GM21447 (cell line): ENCODE measurements around the gene CACNA1H.

Experiments
- ATAC-seq: cut with Tn5 transposase; IDR thresholded peaks from one replicate; pipeline ENCODE4 v1.9.1; 2021; ENCODE audit not compliant: unreplicated experiment

The CACNA1H gene

GRCh38 chr16:1141716-1142115 is 11.2 kb upstream of the CACNA1H start:
- ATAC-seq: no peak

DNA sequence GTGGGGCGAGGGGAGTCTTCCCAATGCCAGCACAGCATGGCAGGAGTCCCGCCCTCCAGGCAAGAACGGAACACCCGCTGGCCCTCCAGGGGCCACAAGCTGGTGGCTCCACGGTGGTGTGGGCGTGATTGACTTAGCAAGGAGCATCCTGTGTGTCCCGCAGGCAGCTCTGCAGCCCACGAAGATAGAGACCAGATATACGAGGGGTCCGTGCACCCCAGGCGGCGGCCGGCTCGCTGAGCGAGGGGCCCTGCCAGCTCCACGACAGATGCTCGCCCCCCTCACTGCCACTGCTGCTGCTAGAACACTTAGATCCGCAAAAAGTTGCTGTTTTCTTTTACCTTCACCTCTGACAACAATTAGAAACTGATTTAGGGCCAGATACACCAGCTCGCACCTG is 10.0 kb upstream of the CACNA1H start:
- no peak for ATAC-seq

DNA sequence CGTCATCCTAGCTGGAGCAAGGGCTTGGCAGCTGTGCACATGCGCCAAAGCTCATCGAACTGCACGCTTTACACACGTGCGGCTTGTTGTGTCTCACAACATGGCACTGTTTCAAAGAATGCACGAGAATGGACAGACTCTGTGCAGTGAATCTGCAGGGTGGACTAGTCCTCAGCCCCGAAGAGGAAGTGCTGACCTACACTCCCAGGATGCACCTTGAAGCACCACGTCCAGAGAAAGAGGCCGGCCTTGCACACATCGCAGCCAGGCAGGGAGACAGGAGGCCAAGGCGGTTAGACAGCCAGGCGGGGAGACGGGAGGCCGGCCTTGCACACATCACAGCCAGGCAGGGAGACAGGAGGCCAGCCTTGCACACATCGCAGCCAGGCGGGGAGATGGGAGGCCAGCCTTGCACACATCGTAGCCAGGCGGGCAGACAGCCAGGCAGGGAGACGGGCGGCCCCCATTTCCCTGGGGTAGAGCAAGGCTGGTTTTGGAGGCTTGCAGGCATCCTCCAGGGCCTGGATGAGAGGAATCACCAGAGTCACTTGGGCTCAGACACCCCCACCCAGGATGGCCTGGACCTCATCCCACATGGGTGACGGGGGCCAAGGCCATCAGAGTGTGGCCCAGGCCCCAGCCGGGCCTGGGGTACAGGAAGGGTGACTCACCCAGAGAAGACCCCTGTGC is 9.0 kb upstream of the CACNA1H start:
- no peak for ATAC-seq

DNA sequence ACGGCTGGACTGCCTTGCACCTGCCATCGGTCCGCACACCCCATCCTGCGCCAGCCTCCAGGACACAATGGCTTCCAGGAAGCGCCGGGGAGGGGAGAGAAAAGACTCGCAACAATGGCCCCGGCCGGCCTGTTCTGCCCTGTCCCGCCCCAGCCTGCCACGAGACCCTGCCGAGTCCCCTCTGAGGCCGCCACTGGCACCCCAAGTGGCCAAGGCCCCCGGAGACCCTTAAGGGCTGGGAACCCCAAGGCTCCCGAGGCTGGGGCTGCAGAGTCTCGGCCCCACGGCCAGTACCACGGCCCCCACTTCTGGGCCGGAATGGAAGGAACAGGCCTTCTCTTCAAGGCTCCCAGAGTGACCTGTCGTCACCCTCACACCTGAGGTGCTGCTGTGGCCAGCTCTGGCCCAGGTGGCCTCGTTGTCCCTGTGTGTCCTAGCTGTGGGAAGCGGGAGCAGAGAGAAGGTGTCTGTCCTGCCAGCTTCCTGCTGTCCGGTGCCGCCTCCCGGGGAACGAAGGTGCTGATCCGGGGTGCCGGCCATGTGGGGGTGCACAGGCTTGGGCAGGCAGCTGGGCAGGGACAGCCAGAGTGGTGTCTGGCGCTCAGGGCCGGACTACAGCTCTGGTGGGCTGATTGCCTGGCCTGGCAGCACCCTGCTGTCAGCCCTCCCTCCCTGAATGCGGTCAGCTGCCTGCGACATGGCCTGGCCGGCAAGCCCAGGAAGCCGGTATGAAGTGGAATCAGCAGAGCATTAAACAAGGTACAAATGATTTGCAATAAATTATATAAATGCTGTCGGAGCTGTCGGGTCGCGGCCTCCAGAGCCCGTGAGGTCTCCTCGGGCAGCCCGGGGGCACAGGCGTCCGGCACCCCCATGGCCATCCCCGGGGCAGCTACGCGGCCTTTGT is 8.2 kb upstream of the CACNA1H start:
- ATAC-seq: no peak

- no peak for ATAC-seq
These were observed 7.4 kb upstream of the CACNA1H start for GRCh38 chr16:1145383-1146100.

DNA sequence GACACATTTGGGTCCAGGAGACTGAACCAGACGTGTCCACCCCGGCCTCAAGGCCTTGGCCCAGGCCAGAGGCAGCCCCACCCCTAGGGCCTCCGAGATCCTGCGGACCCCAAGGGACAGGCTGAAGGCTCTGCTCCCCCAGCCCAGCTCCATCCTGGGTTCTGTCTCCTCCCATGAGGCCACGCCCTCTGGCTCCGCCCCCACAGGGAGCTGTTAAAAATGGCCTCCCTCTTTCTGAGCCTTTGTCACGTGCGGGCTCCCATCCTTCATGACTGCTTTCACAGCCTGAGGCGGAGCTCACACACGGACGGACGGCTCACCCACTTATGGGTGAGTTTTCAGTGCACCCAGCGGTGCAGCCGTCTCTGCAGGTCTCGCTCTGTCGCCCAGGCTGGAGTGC is 6.5 kb upstream of the CACNA1H start:
- no peak for ATAC-seq

- ATAC-seq: no peak
These were observed 5.9 kb upstream of the CACNA1H start for GRCh38 chr16:1147027-1147426.

DNA sequence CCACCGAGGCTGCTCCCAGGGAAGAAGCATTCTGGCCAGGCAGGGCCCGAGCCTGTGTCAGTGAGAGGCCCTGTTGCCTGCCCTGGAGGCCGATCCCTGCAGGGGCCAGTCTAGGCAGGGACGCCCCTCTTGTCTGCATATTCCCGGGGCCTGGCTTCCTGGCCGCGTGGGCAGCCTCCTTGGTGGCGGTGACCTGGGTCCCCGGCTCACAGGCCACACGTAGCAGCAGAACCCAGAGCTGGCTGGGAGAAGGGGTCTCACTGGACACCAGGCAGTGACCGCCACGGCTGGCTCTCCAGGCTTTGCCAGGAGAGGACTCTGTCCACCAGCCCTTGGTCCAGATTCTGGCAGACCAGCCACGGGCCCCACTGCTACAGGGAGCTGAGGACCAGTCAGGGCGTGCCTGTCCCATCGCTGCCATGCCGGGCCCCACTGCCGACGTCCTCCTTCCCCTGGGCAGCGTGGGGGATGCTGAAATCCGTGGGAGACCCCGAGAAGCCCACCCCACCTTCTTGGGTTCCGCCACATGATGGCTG is 3.7 kb upstream of the CACNA1H start:
- ATAC-seq: no peak

DNA sequence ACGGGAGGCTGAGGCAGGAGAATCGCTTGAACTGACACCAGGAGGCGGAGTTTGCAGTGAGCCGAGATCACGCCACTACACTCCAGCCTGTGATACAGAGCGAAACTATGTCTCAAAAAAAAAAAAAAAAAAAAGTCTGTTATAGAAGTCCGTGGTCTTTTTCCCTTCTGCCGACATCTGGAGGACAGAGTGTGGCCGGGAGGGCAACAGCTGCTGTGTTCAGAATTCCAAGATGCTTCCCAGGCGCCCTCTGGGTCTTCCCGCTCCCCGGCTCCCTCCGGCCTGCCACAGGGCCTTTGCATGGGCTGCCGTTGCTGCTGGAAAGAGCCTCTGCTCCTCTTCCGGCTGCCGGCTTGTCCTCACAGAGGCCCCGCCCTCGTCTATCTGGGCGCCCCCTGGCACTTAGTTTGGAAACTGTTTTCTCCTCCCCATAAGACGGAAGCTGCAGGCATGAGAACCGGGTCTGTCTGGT is 2.4 kb upstream of the CACNA1H start:
- no peak for ATAC-seq

DNA sequence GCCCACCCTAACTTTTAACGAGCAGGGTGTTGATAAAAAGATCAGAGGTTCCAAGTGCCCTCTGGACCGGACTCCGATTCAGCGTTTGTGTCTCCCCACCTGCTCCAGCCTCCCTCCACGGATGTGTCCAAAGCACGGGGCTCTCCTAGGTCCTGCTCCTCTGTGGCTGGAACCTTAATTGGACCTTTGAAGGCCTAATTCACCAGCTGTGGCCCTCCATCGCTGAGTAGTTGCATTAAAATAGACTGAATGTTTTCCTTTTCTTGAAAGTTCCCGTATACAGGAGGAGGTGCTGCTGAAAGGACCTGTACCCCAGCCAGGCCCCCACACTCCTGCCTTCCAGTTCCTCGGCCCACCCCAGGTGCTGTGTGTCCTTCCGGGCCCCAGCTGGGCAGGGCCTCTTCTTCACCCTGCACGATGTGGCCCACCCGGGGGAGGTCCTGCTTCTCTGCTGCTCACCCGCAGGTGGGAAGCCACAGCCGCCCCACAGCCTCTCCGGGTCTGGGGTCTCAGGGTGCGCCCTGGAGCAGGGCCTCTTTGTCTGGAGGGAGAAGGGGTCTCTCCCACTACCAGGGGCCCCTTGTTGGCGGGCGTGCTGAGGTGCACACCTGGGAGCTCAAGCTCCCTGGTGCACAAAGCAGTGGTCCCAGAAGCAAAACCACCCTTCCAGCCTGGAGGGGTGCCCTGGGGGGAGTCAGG is 1.3 kb upstream of the CACNA1H start:
- ATAC-seq: no peak

GRCh38 chr16:1152123-1152638 is 725 bp upstream of the CACNA1H start:
- ATAC-seq: no peak

DNA sequence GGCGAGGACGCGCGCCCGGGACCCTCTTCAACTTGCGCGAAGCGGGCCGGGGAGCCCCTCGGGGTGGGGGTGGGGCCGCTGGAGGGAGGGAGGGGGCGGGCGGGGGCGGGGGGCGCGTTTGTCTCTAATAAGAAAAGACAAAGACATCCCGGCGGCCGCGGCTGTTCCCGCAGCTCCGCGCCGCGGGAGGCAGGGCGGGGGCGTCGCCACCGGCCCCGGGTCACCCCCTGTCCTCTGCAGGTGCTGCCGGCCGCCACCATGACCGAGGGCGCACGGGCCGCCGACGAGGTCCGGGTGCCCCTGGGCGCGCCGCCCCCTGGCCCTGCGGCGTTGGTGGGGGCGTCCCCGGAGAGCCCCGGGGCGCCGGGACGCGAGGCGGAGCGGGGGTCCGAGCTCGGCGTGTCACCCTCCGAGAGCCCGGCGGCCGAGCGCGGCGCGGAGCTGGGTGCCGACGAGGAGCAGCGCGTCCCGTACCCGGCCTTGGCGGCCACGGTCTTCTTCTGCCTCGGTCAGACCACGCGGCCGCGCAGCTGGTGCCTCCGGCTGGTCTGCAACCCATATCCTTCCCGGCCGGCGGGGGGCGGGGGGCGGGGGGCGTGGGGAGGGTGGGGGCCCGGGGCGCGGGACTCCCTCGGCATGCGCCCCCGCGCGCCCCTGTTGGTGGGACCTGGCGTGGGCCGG is 714 bp downstream of the CACNA1H start:
- ATAC-seq: no peak

DNA sequence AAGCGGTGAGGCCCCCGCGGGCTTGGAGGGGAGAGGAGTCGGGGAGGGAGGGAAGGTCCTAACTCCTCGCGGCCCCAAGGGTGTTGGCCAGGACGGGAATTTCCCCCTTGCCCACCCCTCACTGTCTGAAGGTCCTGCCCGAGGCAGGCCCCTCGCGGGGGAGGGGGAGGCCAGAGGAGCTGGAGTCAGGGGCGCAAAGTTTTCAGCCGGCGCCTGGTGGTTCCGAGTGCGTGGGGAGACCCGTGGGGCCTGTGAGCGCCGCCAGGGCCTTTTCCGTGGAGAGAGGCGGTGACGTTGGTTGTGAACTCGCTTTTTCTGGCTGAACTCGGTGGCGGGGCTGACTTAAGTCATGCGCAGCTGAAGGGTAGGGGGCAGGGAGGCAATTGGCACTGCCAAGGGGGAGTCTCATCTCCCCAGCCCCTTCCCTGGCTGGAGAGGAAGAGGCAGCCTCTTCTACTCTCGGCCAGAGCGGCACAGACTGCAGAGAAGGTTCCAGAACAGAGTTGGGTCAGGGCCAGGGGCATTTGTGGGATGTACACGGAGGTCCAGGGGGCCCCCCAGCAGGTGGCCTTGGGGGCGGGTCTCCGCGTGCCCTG is 1.5 kb downstream of the CACNA1H start:
- no peak for ATAC-seq

DNA sequence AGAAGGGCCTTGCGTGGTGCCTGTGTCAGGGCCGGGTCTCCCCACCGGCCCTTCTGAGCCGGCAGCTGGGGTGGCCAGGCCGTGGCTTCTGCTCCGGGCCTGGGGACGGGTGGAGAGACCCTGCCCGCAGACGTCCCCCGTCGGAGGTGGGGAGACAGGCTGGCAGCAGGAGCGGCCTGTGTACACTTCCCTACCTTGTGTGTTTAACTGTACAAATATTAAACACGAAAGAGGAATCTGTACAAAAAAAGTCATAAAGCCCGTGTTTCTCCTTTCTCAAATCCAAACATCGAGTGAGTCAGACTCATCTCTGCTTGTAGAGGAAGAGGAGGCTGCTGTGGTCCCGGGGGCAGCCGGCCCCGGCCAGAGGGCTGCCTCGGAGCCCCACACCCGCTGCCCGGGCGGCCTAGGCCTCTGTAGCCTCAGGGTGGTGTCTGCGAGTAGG is 2.0 kb downstream of the CACNA1H start:
- ATAC-seq: no peak

- ATAC-seq: no peak
These were observed 2.6 kb downstream of the CACNA1H start for GRCh38 chr16:1155353-1156054.

DNA sequence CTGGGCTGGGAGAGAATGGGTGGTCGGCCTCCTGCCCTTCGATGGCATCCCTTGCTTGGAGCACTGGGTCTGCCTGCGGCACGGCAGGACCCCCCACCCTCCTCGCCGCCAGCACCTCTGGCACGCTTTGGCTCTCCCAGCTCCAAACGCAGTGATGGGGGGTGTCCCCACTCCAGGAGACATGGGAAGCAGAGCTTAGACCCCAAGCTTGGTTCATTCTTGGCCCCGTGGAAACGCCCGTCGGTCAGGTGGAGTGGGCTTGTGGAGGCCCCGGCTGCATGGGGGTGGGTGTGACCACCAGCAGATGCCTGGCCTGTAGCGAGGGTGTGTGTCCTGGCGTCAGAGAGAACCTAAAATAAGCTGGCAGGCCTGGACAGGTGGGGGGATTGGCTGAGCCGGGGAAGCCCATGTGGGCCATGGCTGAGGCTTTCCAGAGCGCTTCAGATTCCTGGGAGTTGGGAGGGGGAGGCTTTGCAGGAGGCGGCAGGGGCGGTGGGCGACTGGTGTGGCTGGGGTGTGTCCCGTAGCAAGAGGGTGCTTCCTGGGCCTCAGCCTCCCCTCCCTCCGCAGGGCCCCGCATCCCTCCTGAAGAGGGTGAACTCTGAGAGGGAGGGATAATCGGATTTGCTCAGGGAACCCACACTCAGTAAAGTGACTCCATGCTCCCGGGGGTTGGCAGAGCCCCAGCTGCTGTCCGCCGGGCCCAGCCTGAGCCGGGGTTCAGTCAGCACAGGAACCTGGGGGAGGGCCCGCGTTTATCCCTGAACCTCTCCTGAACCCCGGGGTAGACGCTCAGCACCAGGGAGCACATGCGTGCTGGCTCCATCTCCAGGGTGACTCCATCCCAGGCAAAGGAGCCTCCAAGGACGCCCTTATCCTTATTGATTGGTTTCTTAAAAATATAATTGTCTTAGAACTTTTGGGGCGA is 3.4 kb downstream of the CACNA1H start:
- no peak for ATAC-seq

- no peak for ATAC-seq
These were observed 4.2 kb downstream of the CACNA1H start for GRCh38 chr16:1156983-1157638.
